ENCODE data around the gene RAP1GAP. TPM values are rescaled to one million over a fixed set of nuclear protein-coding genes. Genes with fewer than 3 reads are reported as not detected.

RAP1GAP gene
- total RNA-seq, 4 donors from 2014 or later: 14.1 to 37.4 (median 28.8) TPM

- no peaks in the 10 kb centered on the region for H3K9me3 ChIP-seq
- H3K27ac ChIP-seq: no peak overlapping the region
- WGBS, 2 donors (ENCODE audit: low coverage in 1 of 2): 88 to 96% methylated on average over 4 to 6 of the region's 6 CpGs
- intact Hi-C loops (cut with DNase I; ENCODE audit: low total_unique reads) (loop anchor here (10.0 kb wide), 1 partner anchor 126 kb away; no protein-coding TSS in a partner anchor), in situ Hi-C loops (cut with MboI; ENCODE audit: low pct_ligation_motif_present in 1 of 4, low pct_unique_long_range_greater_than_20kb in 1 of 4, low sequenced_read_pairs in 3 of 4) (no loop called here)
- H3K4me3 ChIP-seq: no peak overlapping the region
- H3K4me1 ChIP-seq: peaks cover 0 to 6% (median 0%) of the 10 kb centered on the region in 4 donors
- no peak for DNase-seq
- H3K27me3 ChIP-seq: peaks cover 4% of the 10 kb centered on the region
- no peak for TF ChIP-seq CTCF (IDR thresholded peaks at IDR 0.05)
- no peak for TF ChIP-seq POLR2A (IDR thresholded peaks at IDR 0.05)
- no peak for TF ChIP-seq POLR2AphosphoS5 (IDR thresholded peaks at IDR 0.05)
- no peak for TF ChIP-seq EP300 (IDR thresholded peaks at IDR 0.05; ENCODE audit: low read depth)
- H3K36me3 ChIP-seq: no peaks in the 10 kb centered on the region
Measured at GRCh38 chr1:21640653-21641052, 28.5 kb downstream of the RAP1GAP start.

GRCh38 chr1:21639594-21640041 is 29.5 kb downstream of the RAP1GAP start:
- H3K4me1 ChIP-seq: peaks cover 0 to 6% (median 0%) of the 10 kb centered on the region in 4 donors
- no peaks in the 10 kb centered on the region for H3K36me3 ChIP-seq
- no peak for DNase-seq
- TF ChIP-seq CTCF (IDR thresholded peaks at IDR 0.05) (no peak), POLR2A (IDR thresholded peaks at IDR 0.05) (no peak), EP300 (IDR thresholded peaks at IDR 0.05; ENCODE audit: low read depth) (no peak), POLR2AphosphoS5 (IDR thresholded peaks at IDR 0.05) (no peak)
- H3K4me3 ChIP-seq: no peak overlapping the region
- in situ Hi-C loops (cut with MboI; ENCODE audit: low pct_ligation_motif_present in 1 of 4, low pct_unique_long_range_greater_than_20kb in 1 of 4, low sequenced_read_pairs in 3 of 4): no loop called here
- intact Hi-C loops (cut with DNase I; ENCODE audit: low total_unique reads): loop anchor here (10.0 kb wide), 1 partner anchor 125 kb away; no protein-coding TSS in a partner anchor
- WGBS, 2 donors (ENCODE audit: low coverage in 1 of 2): 39% methylated on average over 24 of the region's 24 CpGs; no CpG with 5 or more reads in 1 of the 2 donors
- H3K27me3 ChIP-seq: peaks cover 4% of the 10 kb centered on the region
- peak overlapping the region in 3 of 4 donors; percentile 1 to 51 (median 36) for H3K27ac ChIP-seq
- no peaks in the 10 kb centered on the region for H3K9me3 ChIP-seq

- WGBS, 2 donors (ENCODE audit: low coverage in 1 of 2): 25 to 40% methylated on average over 2 to 10 of the region's 10 CpGs
- no peaks in the 10 kb centered on the region for H3K36me3 ChIP-seq
- intact Hi-C loops (cut with DNase I; ENCODE audit: low total_unique reads): no loop called here
- no peak for DNase-seq
- TF ChIP-seq EP300 (IDR thresholded peaks at IDR 0.05; ENCODE audit: low read depth) (no peak), POLR2AphosphoS5 (IDR thresholded peaks at IDR 0.05) (no peak), POLR2A (IDR thresholded peaks at IDR 0.05) (no peak), CTCF (IDR thresholded peaks at IDR 0.05) (no peak)
- in situ Hi-C loops (cut with MboI; ENCODE audit: low pct_ligation_motif_present in 1 of 4, low pct_unique_long_range_greater_than_20kb in 1 of 4, low sequenced_read_pairs in 3 of 4): no loop called here
- H3K4me1 ChIP-seq: peaks cover 0 to 6% (median 1%) of the 10 kb centered on the region in 4 donors
- H3K9me3 ChIP-seq: no peaks in the 10 kb centered on the region
- H3K4me3 ChIP-seq: no peak overlapping the region
- H3K27ac ChIP-seq: peak overlapping the region in 3 of 4 donors; percentile 1 to 51 (median 36)
- H3K27me3 ChIP-seq: peaks cover 4% of the 10 kb centered on the region
Measured at GRCh38 chr1:21638531-21639341, 30.4 kb downstream of the RAP1GAP start.

- Histone ChIP-seq H3K4me3 (no peak overlapping the region), H3K27ac (no peak overlapping the region), H3K27me3 (peaks cover 4% of the 10 kb centered on the region), H3K4me1 (peaks cover 0 to 9% (median 6%) of the 10 kb centered on the region in 4 donors), H3K9me3 (no peaks in the 10 kb centered on the region), H3K36me3 (no peaks in the 10 kb centered on the region)
- DNase-seq: no peak
- 96 to 97% methylated on average over 3 to 6 of the region's 6 CpGs for WGBS, 2 donors (ENCODE audit: low coverage in 1 of 2)
- no peak for TF ChIP-seq CTCF (IDR thresholded peaks at IDR 0.05)
- no peak for TF ChIP-seq POLR2AphosphoS5 (IDR thresholded peaks at IDR 0.05)
- TF ChIP-seq POLR2A (IDR thresholded peaks at IDR 0.05): no peak
- TF ChIP-seq EP300 (IDR thresholded peaks at IDR 0.05; ENCODE audit: low read depth): no peak
- in situ Hi-C loops (cut with MboI; ENCODE audit: low pct_ligation_motif_present in 1 of 4, low pct_unique_long_range_greater_than_20kb in 1 of 4, low sequenced_read_pairs in 3 of 4) (no loop called here), intact Hi-C loops (cut with DNase I; ENCODE audit: low total_unique reads) (no loop called here)
Measured at GRCh38 chr1:21637514-21637913, 31.6 kb downstream of the RAP1GAP start.

All from transverse colon (tissue), 4 donors.